Rectal smooth muscle tissue (tissue), 1 donor: ENCODE results near the gene OR51B2.

Experiments
- H3K27ac ChIP-seq: one replicate; pipeline ENCODE4 v1.7.0; 2013; ENCODE audit warnings: low read depth, low read length, inconsistent platforms
- H3K27me3 ChIP-seq: one replicate; pipeline ENCODE4 v1.7.0; 2013; ENCODE audit warnings: low read length; ENCODE audit not compliant: control insufficient read depth, insufficient read depth
- H3K36me3 ChIP-seq: one replicate; pipeline ENCODE4 v1.7.0; 2013; ENCODE audit warnings: low read length; ENCODE audit not compliant: control insufficient read depth, insufficient read depth
- H3K4me1 ChIP-seq: one replicate; pipeline ENCODE4 v1.7.0; 2013; ENCODE audit warnings: low read length; ENCODE audit not compliant: control insufficient read depth, insufficient read depth
- H3K4me3 ChIP-seq: one replicate; pipeline ENCODE4 v1.7.0; 2013; ENCODE audit warnings: low read length
- H3K9ac ChIP-seq: one replicate; pipeline ENCODE4 v1.7.0; 2013; ENCODE audit warnings: low read length

Gene OR51B2

DNA sequence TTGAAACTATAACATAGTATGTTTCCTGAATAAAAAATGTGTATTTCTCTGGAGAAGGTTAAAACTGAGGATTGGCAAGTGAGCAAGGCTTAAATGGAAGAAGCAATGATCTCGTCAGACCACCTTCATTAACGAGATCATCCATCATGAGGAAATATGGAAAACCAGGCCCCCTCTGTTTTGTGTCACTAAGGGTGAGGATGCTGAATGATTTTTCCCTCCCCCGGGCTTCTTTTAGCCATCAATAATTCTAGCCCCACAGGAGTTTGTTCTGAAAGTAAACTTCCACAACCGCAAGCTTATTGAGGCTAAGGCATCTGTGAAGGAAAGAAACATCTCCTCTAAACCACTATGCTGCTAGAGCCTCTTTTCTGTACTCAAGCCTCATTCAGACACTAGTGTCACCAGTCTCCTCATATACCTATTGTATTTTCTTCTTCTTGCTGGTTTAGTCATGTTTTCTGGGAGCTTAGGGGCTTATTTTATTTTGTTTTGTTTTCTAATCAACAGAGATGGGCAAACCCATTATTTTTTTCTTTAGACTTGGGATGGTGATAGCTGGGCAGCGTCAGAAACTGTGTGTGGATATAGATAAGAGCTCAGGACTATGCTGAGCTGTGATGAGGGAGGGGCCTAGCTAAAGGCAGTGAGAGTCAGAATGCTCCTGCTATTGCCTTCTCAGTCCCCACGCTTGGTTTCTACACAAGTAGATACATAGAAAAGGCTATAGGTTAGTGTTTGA is 48.6 kb downstream of the OR51B2 start:
- H3K4me3 ChIP-seq, result no peak overlapping the region

DNA sequence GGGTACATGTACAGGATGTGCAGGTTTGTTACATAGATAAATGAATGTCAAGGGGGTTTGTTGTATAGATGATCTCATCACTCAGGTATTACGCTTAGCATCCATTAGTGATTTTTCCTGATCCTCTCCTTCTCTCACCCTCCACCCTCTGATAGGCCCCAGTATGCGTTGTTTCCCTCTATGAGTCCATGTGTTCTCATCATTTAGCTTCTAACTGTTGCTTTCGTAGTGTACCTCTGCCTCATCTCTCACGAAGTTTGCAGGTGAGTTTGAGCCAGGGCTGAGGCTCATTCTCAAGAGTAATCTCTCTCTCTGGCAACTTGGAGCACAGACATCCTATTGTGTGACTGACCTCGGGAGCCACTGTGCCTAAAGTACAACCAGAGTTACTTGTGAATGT is 49.7 kb downstream of the OR51B2 start:
- Histone ChIP-seq H3K4me3 (no peak overlapping the region), H3K27ac (no peak overlapping the region), H3K36me3 (no peaks in the 10 kb centered on the region), H3K27me3 (no peaks in the 10 kb centered on the region), H3K9ac (no peak overlapping the region), H3K4me1 (no peaks in the 10 kb centered on the region)

More for the DNA sequence above, 48.6 kb downstream of the OR51B2 start:
- Histone ChIP-seq H3K4me1 (no peaks in the 10 kb centered on the region), H3K27ac (no peak overlapping the region), H3K36me3 (no peaks in the 10 kb centered on the region), H3K9ac (no peak overlapping the region), H3K27me3 (no peaks in the 10 kb centered on the region)
